Upper lobe of left lung (tissue), 6 donors: ENCODE data around the gene SCAMP2. TPM values are rescaled to one million over a fixed set of nuclear protein-coding genes. Genes with fewer than 3 reads are reported as not detected.
A peak's percentile ranks its signal among the peaks of the same experiment; 100 is the strongest.
"Not testable (repeated sequence)": the region's sequence is repeated elsewhere in the genome, so short reads cannot be mapped to it uniquely, and the experiment has no call there.

Experiments
- ATAC-seq, 2 donors: fragments of 200-7000 bp; cut with Tn5 transposase; one replicate each; pipeline ENCODE4 v1.9.1; 2022; ENCODE audit warnings: mild to moderate bottlenecking in 2 of 2, moderate library complexity in 2 of 2; ENCODE audit not compliant: low FRiP score in 2 of 2
- DNase-seq, 2 donors: peaks; one replicate each; pipeline ENCODE4 v3.0.0-alpha.2; 2019 to 2020
- H3K27ac ChIP-seq, 4 donors: fragments of 200-600 bp; sonication (generic); one replicate each; pipeline ENCODE4 v1.5.1; 2016 to 2019
- H3K27me3 ChIP-seq, 4 donors: fragments of 200-600 bp; sonication (generic); one replicate each; pipeline ENCODE4 v1.5.1; 2017 to 2019
- H3K36me3 ChIP-seq, 4 donors: fragments of 200-600 bp; sonication (generic); one replicate each; pipeline ENCODE4 v1.5.1; 2016 to 2019
- H3K4me1 ChIP-seq, 4 donors: fragments of 200-600 bp; sonication (generic); one replicate each; pipeline ENCODE4 v1.5.1; 2018 to 2019
- H3K4me3 ChIP-seq, 4 donors: fragments of 200-600 bp; sonication (generic); one replicate each; pipeline ENCODE4 v1.5.1; 2017 to 2019; ENCODE audit warnings: mild to moderate bottlenecking in 2 of 4, moderate library complexity in 1 of 4
- H3K9me3 ChIP-seq, 4 donors: fragments of 200-600 bp; sonication (generic); one replicate each; pipeline ENCODE4 v1.5.1; 2018 to 2019
- CTCF ChIP-seq, 6 experiments: fragments of 450-650 bp in 4 of 6; fragments of 200-600 bp in 2 of 6; sonication (generic) in 2 of 6; IDR thresholded peaks; one replicate each; pipeline ENCODE4 v1.5.1; 2016 to 2019; ENCODE audit warnings: antibody characterized with exemption in 6 of 6
- EP300 ChIP-seq, 4 donors: sonication (generic); formaldehyde crosslinking; IDR thresholded peaks; one replicate each; pipeline ENCODE4 v1.5.1; 2017; ENCODE audit warnings: antibody characterized with exemption in 4 of 4, control low read depth in 2 of 4
- POLR2A ChIP-seq, 4 donors: fragments of 450-650 bp; IDR thresholded peaks; one replicate each; pipeline ENCODE4 v1.5.1; 2016 to 2017; ENCODE audit warnings: antibody characterized with exemption in 4 of 4, mild to moderate bottlenecking in 2 of 4
- POLR2AphosphoS5 ChIP-seq, 2 donors: sonication (generic); formaldehyde crosslinking; IDR thresholded peaks; one replicate each; pipeline ENCODE4 v1.5.1; 2017; ENCODE audit warnings: antibody characterized with exemption in 2 of 2
- WGBS, 2 donors: methylation state at CpG; one replicate each; pipeline ENCODE4 v1.1.5; 2017 to 2018; 5-methylcytosine and 5-hydroxymethylcytosine counted together
- total RNA-seq, 6 donors: library from RNA; depleted of rRNA in 4 of 6; stranded (reverse); fragments of >200 nt in 4 of 6; gene quantifications; one replicate each; pipeline versions ENCODE4 v1.1.0 to v1.2.1, GENCODE V29; 2016 to 2021
- donor health status: DM: no; HTN: no; CAD: no; lungs with moderate emphysema.
- donor health status: DM: no; HTN: yes; CAD: no; lungs with severe emphysema.

The SCAMP2 gene
- total RNA-seq, 6 donors from 2014 or later = 82.8 to 155 (median 130) TPM

GRCh38 chr15:74897300-74897701 lies 24.1 kb upstream of the SCAMP2 start:
- Histone ChIP-seq H3K4me1 (peaks cover 7 to 16% (median 11%) of the 10 kb centered on the region in 4 donors), H3K36me3 (peaks cover 6 to 74% (median 40%) of the 10 kb centered on the region in 4 donors), H3K9me3 (no peaks in the 10 kb centered on the region), H3K27ac (no peak overlapping the region), H3K4me3 (no peak overlapping the region), H3K27me3 (no peaks in the 10 kb centered on the region)
- WGBS, 2 donors = 68 to 81% methylated on average over 3 to 6 of the region's 6 CpGs
- TF ChIP-seq EP300 (IDR thresholded peaks at IDR 0.05) (no peak), POLR2AphosphoS5 (IDR thresholded peaks at IDR 0.05) (no peak), CTCF (IDR thresholded peaks at IDR 0.05) (no peak), POLR2A (IDR thresholded peaks at IDR 0.05) (no peak)
- ATAC-seq (no peak), DNase-seq (no peak)

- DNase-seq (no peak), ATAC-seq (no peak)
- TF ChIP-seq POLR2AphosphoS5 (IDR thresholded peaks at IDR 0.05) (no peak), POLR2A (IDR thresholded peaks at IDR 0.05) (no peak)
- no peaks in the 10 kb centered on the region for H3K9me3 ChIP-seq
- H3K27ac ChIP-seq = no peak overlapping the region
- H3K36me3 ChIP-seq = peaks cover 6 to 72% (median 38%) of the 10 kb centered on the region in 4 donors
- 96 to 99% methylated on average over 3 of the region's 3 CpGs for WGBS, 2 donors
- H3K27me3 ChIP-seq = no peaks in the 10 kb centered on the region
- peaks cover 2 to 8% (median 2%) of the 10 kb centered on the region in 4 donors for H3K4me1 ChIP-seq
- H3K4me3 ChIP-seq = no peak overlapping the region
Observed at GRCh38 chr15:74896316-74896715, 23.2 kb upstream of the SCAMP2 start.

- H3K9me3 ChIP-seq = no peaks in the 10 kb centered on the region
- H3K27ac ChIP-seq = no peak overlapping the region
- no peak overlapping the region for H3K4me3 ChIP-seq
- no peak for ATAC-seq
- peaks cover 4 to 67% (median 35%) of the 10 kb centered on the region in 4 donors for H3K36me3 ChIP-seq
- DNase-seq = no peak
- WGBS, 2 donors = 94 to 97% methylated on average over 3 to 6 of the region's 6 CpGs
- peaks cover 0 to 7% (median under 1%) of the 10 kb centered on the region in 4 donors for H3K4me1 ChIP-seq
- TF ChIP-seq POLR2AphosphoS5 (IDR thresholded peaks at IDR 0.05) (no peak), CTCF (IDR thresholded peaks at IDR 0.05) (no peak), EP300 (IDR thresholded peaks at IDR 0.05) (no peak), POLR2A (IDR thresholded peaks at IDR 0.05) (no peak)
- H3K27me3 ChIP-seq = no peaks in the 10 kb centered on the region
Observed at GRCh38 chr15:74895830-74896229, 22.7 kb upstream of the SCAMP2 start.

GRCh38 chr15:74894383-74894782 lies 21.2 kb upstream of the SCAMP2 start:
- not testable (repeated sequence) for ATAC-seq, H3K27me3 ChIP-seq, H3K9me3 ChIP-seq, DNase-seq, H3K27ac ChIP-seq, H3K4me3 ChIP-seq
- Histone ChIP-seq H3K36me3 (peaks cover 0 to 53% (median 20%) of the 10 kb centered on the region in 4 donors), H3K4me1 (peaks cover 5 to 18% (median 11%) of the 10 kb centered on the region in 4 donors)
- 93 to 100% methylated on average over 7 of the region's 7 CpGs for WGBS, 2 donors

GRCh38 chr15:74893627-74894026 lies 20.5 kb upstream of the SCAMP2 start:
- Histone ChIP-seq H3K4me1 (peaks cover 11 to 26% (median 19%) of the 10 kb centered on the region in 4 donors), H3K4me3 (no peak overlapping the region), H3K27me3 (no peaks in the 10 kb centered on the region), H3K27ac (no peak overlapping the region), H3K9me3 (no peaks in the 10 kb centered on the region), H3K36me3 (peaks cover 0 to 45% (median 13%) of the 10 kb centered on the region in 4 donors)
- TF ChIP-seq CTCF (IDR thresholded peaks at IDR 0.05) (no peak), POLR2A (IDR thresholded peaks at IDR 0.05) (peak in 1 of 4 donors; percentile 10)
- DNase-seq (no peak), ATAC-seq (no peak)
- WGBS, 2 donors = 89 to 91% methylated on average over 3 of the region's 3 CpGs

- Histone ChIP-seq H3K27me3 (no peaks in the 10 kb centered on the region), H3K9me3 (no peaks in the 10 kb centered on the region), H3K27ac (no peak overlapping the region), H3K4me1 (peaks cover 11 to 31% (median 21%) of the 10 kb centered on the region in 4 donors), H3K36me3 (peaks cover 0 to 39% (median 10%) of the 10 kb centered on the region in 4 donors), H3K4me3 (no peak overlapping the region)
- ATAC-seq = no peak
- DNase-seq = no peak
- 88 to 94% methylated on average over 2 of the region's 2 CpGs for WGBS, 2 donors
- TF ChIP-seq POLR2A (IDR thresholded peaks at IDR 0.05) (no peak), CTCF (IDR thresholded peaks at IDR 0.05) (no peak), POLR2AphosphoS5 (IDR thresholded peaks at IDR 0.05) (no peak), EP300 (IDR thresholded peaks at IDR 0.05) (no peak)
Observed at GRCh38 chr15:74892931-74893330, 19.8 kb upstream of the SCAMP2 start.
